ENCODE measurements around the gene PHACTR1.

DNA sequence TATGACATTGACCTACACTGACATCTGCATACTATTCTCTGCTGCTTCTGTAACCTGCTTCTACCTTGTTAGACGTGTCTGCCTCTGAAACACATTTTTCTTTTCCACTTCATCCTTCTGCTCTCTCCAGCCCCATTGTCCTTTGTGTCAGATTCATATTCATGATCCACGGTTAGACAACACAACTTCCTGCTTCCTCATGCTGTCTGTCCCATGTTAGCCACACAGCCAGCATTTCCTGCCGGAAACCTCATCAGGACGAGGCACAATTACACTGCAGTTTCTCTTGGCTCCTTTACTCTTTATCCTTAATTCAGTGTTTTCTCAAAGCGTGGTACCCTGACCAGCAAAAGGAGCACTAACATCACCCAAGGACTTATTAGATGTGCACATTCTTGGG, 461.5 kb downstream of the PHACTR1 start:
- TF ChIP-seq, protein P1, sequence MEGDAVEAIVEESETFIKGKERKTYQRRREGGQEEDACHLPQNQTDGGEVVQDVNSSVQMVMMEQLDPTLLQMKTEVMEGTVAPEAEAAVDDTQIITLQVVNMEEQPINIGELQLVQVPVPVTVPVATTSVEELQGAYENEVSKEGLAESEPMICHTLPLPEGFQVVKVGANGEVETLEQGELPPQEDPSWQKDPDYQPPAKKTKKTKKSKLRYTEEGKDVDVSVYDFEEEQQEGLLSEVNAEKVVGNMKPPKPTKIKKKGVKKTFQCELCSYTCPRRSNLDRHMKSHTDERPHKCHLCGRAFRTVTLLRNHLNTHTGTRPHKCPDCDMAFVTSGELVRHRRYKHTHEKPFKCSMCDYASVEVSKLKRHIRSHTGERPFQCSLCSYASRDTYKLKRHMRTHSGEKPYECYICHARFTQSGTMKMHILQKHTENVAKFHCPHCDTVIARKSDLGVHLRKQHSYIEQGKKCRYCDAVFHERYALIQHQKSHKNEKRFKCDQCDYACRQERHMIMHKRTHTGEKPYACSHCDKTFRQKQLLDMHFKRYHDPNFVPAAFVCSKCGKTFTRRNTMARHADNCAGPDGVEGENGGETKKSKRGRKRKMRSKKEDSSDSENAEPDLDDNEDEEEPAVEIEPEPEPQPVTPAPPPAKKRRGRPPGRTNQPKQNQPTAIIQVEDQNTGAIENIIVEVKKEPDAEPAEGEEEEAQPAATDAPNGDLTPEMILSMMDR (IDR thresholded peaks at IDR 0.05) = no peak
- no peak for TF ChIP-seq POLR2A (IDR thresholded peaks at IDR 0.05)
